ENCODE measurements around the gene MLYCD.

- no peak for TF ChIP-seq EZH2phosphoT487 (IDR thresholded peaks at IDR 0.05; ENCODE audit: low read length)
- TF ChIP-seq CTCF (IDR thresholded peaks at IDR 0.05; ENCODE audit: low read length): no peak
- TF ChIP-seq EZH2 (optimal IDR thresholded peaks at IDR 0.05; ENCODE audit: low read depth, low read length): no peak
These were observed 52.6 kb downstream of the MLYCD start for GRCh38 chr16:83951544-83951943.

Measured in MM.1S (cell line).